HFF-Myc (cell line): ENCODE measurements around the gene CFAP91.
"Not testable (repeated sequence)": the region's sequence is repeated elsewhere in the genome, so short reads cannot be mapped to it uniquely, and the experiment has no call there.

Source experiments
- DNase-seq: peaks from one replicate; pipeline ENCODE4 v3.0.0-alpha.2; 2011; ENCODE audit warnings: low read depth; ENCODE audit errors: extremely low read depth
- H3K4me3 ChIP-seq: replicated peaks from 2 replicates; pipeline ENCODE4 v1.5.1; 2011; ENCODE audit warnings: low read depth, mild to moderate bottlenecking, control low read depth, low read length
- TF ChIP-seq, protein P1 (sequence below): IDR thresholded peaks from 2 replicates; pipeline ENCODE4 v1.5.1; 2012; ENCODE audit warnings: mild to moderate bottlenecking, low read depth, low read length, control low read depth; ENCODE audit errors: missing control alignments

The CFAP91 gene

DNA sequence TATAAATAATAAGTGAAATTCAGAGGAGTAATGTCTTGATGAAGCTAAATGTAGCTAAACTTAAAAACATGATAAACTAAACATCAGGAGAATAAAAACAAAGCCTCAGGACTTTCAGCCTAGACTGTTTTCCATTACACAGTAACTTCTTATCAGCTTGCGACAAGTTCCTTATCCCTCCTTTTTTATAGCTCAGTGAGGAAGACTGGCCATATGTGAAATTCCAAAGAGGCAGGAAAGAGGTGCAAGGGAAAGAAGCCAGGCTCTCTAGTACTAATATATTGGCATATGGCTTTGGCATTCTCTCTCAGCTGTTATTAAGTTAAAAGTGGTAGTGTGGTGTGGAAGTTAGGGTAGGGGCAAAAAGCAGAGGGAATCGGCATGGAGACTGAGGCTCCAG lies 30.0 kb upstream of the CFAP91 start:
- DNase-seq: no peak
- no peak overlapping the region for H3K4me3 ChIP-seq
- TF ChIP-seq, protein P1, sequence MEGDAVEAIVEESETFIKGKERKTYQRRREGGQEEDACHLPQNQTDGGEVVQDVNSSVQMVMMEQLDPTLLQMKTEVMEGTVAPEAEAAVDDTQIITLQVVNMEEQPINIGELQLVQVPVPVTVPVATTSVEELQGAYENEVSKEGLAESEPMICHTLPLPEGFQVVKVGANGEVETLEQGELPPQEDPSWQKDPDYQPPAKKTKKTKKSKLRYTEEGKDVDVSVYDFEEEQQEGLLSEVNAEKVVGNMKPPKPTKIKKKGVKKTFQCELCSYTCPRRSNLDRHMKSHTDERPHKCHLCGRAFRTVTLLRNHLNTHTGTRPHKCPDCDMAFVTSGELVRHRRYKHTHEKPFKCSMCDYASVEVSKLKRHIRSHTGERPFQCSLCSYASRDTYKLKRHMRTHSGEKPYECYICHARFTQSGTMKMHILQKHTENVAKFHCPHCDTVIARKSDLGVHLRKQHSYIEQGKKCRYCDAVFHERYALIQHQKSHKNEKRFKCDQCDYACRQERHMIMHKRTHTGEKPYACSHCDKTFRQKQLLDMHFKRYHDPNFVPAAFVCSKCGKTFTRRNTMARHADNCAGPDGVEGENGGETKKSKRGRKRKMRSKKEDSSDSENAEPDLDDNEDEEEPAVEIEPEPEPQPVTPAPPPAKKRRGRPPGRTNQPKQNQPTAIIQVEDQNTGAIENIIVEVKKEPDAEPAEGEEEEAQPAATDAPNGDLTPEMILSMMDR: no peak

- H3K4me3 ChIP-seq: no peak overlapping the region
- TF ChIP-seq, protein P1: no peak
- no peak for DNase-seq
These were observed 28.9 kb upstream of the CFAP91 start for GRCh38 chr3:119673875-119674274.

DNA sequence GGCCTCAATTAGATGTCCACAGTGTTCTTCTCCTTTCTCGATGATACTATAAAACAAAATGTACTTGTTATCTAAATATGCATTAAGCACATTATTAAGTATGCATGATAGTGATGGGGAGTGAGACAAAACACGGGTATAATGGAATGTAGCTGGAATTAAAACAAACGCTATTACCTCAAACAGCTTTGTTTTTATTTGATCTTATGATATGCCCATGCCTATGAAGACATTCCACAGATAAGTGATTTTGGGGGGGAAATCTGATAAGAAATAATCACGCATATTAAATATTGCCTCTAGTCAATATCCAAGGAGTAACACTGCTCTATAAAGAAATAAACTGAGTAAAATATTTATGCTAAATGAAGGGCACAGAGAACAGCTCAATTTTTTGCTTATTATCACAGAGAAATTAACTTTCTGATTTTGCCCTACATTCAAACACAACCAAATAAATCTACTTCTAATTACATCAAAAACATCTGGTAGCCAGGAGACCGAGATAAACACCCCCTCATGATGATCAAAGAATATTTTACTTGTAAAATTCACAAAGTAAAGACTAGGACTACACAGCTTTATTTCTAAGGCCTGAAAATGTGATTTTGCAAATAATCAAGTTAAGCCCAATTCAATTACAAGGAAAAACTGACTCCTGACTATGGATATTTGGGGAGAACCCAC lies 27.5 kb upstream of the CFAP91 start:
- DNase-seq: no peak
- H3K4me3 ChIP-seq: peak overlapping the region; percentile 53

GRCh38 chr3:119676020-119676419 lies 26.8 kb upstream of the CFAP91 start:
- DNase-seq: no peak
- TF ChIP-seq, protein P1: no peak

More for the DNA sequence above, 27.5 kb upstream of the CFAP91 start:
- TF ChIP-seq, protein P1: no peak

GRCh38 chr3:119676771-119677640 lies 25.8 kb upstream of the CFAP91 start, which contains the start of gene COX17:
Gene COX17 (minus strand): TSS chr3:119677406. CDS start chr3:119677310, 96 bp downstream.
- H3K4me3 ChIP-seq: peak within 1 kb of the TSS; percentile 53
- peak; percentile 81 for DNase-seq
- TF ChIP-seq, protein P1: no peak

More at GRCh38 chr3:119676020-119676419, 26.8 kb upstream of the CFAP91 start:
- peak overlapping the region; percentile 53 for H3K4me3 ChIP-seq

GRCh38 chr3:119677641-119677934 lies 25.2 kb upstream of the CFAP91 start:
- no peak for DNase-seq
- H3K4me3 ChIP-seq: peak overlapping the region; percentile 53
- TF ChIP-seq, protein P1: no peak

GRCh38 chr3:119678209-119678608 lies 24.6 kb upstream of the CFAP91 start:
- not testable (repeated sequence) for DNase-seq, H3K4me3 ChIP-seq
